ENCODE measurements around the gene EREG. TPM values are rescaled to one million over a fixed set of nuclear protein-coding genes. Genes with fewer than 3 reads are reported as not detected.

Gene EREG
- polyA plus RNA-seq, 1 of the 3 experiments (the other 2 are of a cell fraction) = not detected

GRCh38 chr4:74331252-74331651 lies 33.7 kb upstream of the EREG start:
- no peak overlapping the region for H2AFZ ChIP-seq (ENCODE audit: low read depth)

GRCh38 chr4:74331944-74332343 lies 33.0 kb upstream of the EREG start:
- H4K20me1 ChIP-seq (ENCODE audit: insufficient read depth) = no peaks in the 10 kb centered on the region
- no peaks in the 10 kb centered on the region for H3K4me1 ChIP-seq (ENCODE audit: control insufficient read depth in 1 of 2, insufficient read depth in 2 of 2, low read depth in 1 of 2, low read length in 1 of 2)
- H3K27ac ChIP-seq (ENCODE audit: low read depth in 2 of 2, low read length in 1 of 2) = no peak overlapping the region
- no peak overlapping the region for H2AFZ ChIP-seq (ENCODE audit: low read depth)
- H3K4me3 ChIP-seq (ENCODE audit: low read depth in 2 of 2, low read length in 1 of 2) = no peak overlapping the region
- H3K9me2 ChIP-seq = no peaks in the 10 kb centered on the region
- POLR2A ChIA-PET = no interaction called here
- H3K9ac ChIP-seq = no peak overlapping the region
- no peak overlapping the region for H3K4me2 ChIP-seq
- H3K79me2 ChIP-seq (ENCODE audit: insufficient read depth) = no peaks in the 10 kb centered on the region
- CTCF ChIA-PET = no interaction called here
- no peak for DNase-seq
- peaks cover 3% of the 10 kb centered on the region for H3F3A ChIP-seq (replicated peaks; ENCODE audit: insufficient read depth)
- H3K36me3 ChIP-seq (replicated peaks in 1 of 2; ENCODE audit: control insufficient read depth in 1 of 2, insufficient read depth in 2 of 2, low read length in 1 of 2) = no peaks in the 10 kb centered on the region
- H3K27me3 ChIP-seq (ENCODE audit: insufficient read depth) = peaks cover 19% of the 10 kb centered on the region; the same call in 1 of the 2 replicates
- 0 out of 2 replicates have a peak, but pooled peaks cover 5% of the 10 kb centered on the region for H3K9me3 ChIP-seq
- no peak for TF ChIP-seq EZH2phosphoT487 (IDR thresholded peaks at IDR 0.05; ENCODE audit: borderline replicate concordance, low read depth)
- TF ChIP-seq SMC3 (IDR thresholded peaks at IDR 0.05; ENCODE audit: low read depth, low read length) = no peak
- TF ChIP-seq CTCF (IDR thresholded peaks at IDR 0.05) = no peak
- TF ChIP-seq MEF2A (IDR thresholded peaks at IDR 0.05; ENCODE audit: borderline replicate concordance, low read depth) = no peak
- no peak for TF ChIP-seq NRF1 (IDR thresholded peaks at IDR 0.05; ENCODE audit: low read depth, low read length)
- no peak for TF ChIP-seq CHD2 (IDR thresholded peaks at IDR 0.05; ENCODE audit: low read length, partially characterized antibody)
- TF ChIP-seq YY1 (IDR thresholded peaks at IDR 0.05; ENCODE audit: low read depth) = no peak
- no peak for TF ChIP-seq GABPA (IDR thresholded peaks at IDR 0.05; ENCODE audit: low read depth)
- no peak for TF ChIP-seq RAD21 (IDR thresholded peaks at IDR 0.05; ENCODE audit: low read length)
- no peak for TF ChIP-seq ZBTB33 (IDR thresholded peaks at IDR 0.05; ENCODE audit: borderline replicate concordance, low read depth)
- TF ChIP-seq NFIC (IDR thresholded peaks at IDR 0.05; ENCODE audit: borderline replicate concordance) = no peak
- no peak for TF ChIP-seq TCF12 (IDR thresholded peaks at IDR 0.05)
- TF ChIP-seq REST (IDR thresholded peaks at IDR 0.05; ENCODE audit: low read depth, low read length) = no peak

More at GRCh38 chr4:74331252-74331651, 33.7 kb upstream of the EREG start:
- H3K27ac ChIP-seq (ENCODE audit: low read depth in 2 of 2, low read length in 1 of 2) = no peak overlapping the region
- no peaks in the 10 kb centered on the region for H3K9me2 ChIP-seq
- 10% methylated on average over 2 of the region's 2 CpGs for WGBS (ENCODE audit: low lambda C conversion rate)
- ChIA-PET POLR2A (no interaction called here), CTCF (no interaction called here)
- peaks cover 19% of the 10 kb centered on the region; the same call in 1 of the 2 replicates for H3K27me3 ChIP-seq (ENCODE audit: insufficient read depth)
- H3F3A ChIP-seq (replicated peaks; ENCODE audit: insufficient read depth) = peaks cover 3% of the 10 kb centered on the region
- H3K4me1 ChIP-seq (ENCODE audit: control insufficient read depth in 1 of 2, insufficient read depth in 2 of 2, low read depth in 1 of 2, low read length in 1 of 2) = no peaks in the 10 kb centered on the region
- 0 out of 2 replicates have a peak, but pooled peaks cover 5% of the 10 kb centered on the region for H3K9me3 ChIP-seq
- no peak overlapping the region for H3K4me3 ChIP-seq (ENCODE audit: low read depth in 2 of 2, low read length in 1 of 2)
- no peaks in the 10 kb centered on the region for H3K36me3 ChIP-seq (replicated peaks in 1 of 2; ENCODE audit: control insufficient read depth in 1 of 2, insufficient read depth in 2 of 2, low read length in 1 of 2)
- no peaks in the 10 kb centered on the region for H3K79me2 ChIP-seq (ENCODE audit: insufficient read depth)
- no peaks in the 10 kb centered on the region for H4K20me1 ChIP-seq (ENCODE audit: insufficient read depth)
- H3K4me2 ChIP-seq = no peak overlapping the region
- no peak overlapping the region for H3K9ac ChIP-seq
- no peak for TF ChIP-seq GATA2 (CRISPR knock-in tag; IDR thresholded peaks at IDR 0.05)
- TF ChIP-seq USF2 (IDR thresholded peaks at IDR 0.05; ENCODE audit: borderline replicate concordance, low read depth, low read length) = no peak
- no peak for TF ChIP-seq NFIC (IDR thresholded peaks at IDR 0.05; ENCODE audit: borderline replicate concordance)
- no peak for TF ChIP-seq IRF3 (IDR thresholded peaks at IDR 0.05; ENCODE audit: low read depth, low read length)
- TF ChIP-seq SMC3 (IDR thresholded peaks at IDR 0.05; ENCODE audit: low read depth, low read length) = no peak
- DNase-seq = no peak
